GM12878 (cell line): ENCODE data around the gene TTLL7. TPM values are rescaled to one million over a fixed set of nuclear protein-coding genes. Genes with fewer than 3 reads are reported as not detected.

ENCODE experiments used
- ATAC-seq: fragments of 200-7000 bp; cut with Tn5 transposase; 3 replicates; pipeline ENCODE4 v1.9.1; 2020; ENCODE audit warnings: mild to moderate bottlenecking, moderate library complexity
- BruUV-seq: library from RNA; stranded (reverse); fragments of 400-500 nt; replicated peaks from 2 replicates; lab custom pipeline; 2021; lab: Mats Ljungman, UMichigan
- CTCF ChIA-PET: fragments of 300-600 bp; sonication (Branson Sonifier 250); formaldehyde crosslinking; extraction: SDS; loops from one replicate; lab custom pipeline; 2021; ENCODE audit warnings: inconsistent platforms; lab: Yijun Ruan, JAX
- POLR2A ChIA-PET: fragments of 350-600 bp; formaldehyde crosslinking; extraction: SDS; loops from one replicate; lab custom pipeline; 2021; ENCODE audit warnings: inconsistent platforms; lab: Charles Lee
- RAD21 ChIA-PET: fragments of 300-600 bp; sonication (Branson Sonifier 250); formaldehyde crosslinking; loops from one replicate; lab custom pipeline; 2023; ENCODE audit warnings: antibody characterized with exemption; ENCODE audit not compliant: unreplicated experiment; lab: Charles Lee
- SMC1A ChIA-PET: fragments of 300-600 bp; sonication (Branson Sonifier 250); formaldehyde crosslinking; loops from one replicate; lab custom pipeline; 2023; ENCODE audit not compliant: unreplicated experiment, uncharacterized antibody; lab: Charles Lee
- DNase-seq: peaks from one replicate; pipeline ENCODE4 v3.0.0-alpha.2; 2011; ENCODE audit warnings: low read depth, low spot score
- FAIRE-seq: peaks from 3 replicates; lab custom pipeline; 2011; peaks lifted over from hg19 to GRCh38; lab: Jason Lieb, UNC
- H2AFZ ChIP-seq: 2 replicates; pipeline ENCODE4 v1.6.0; 2011; ENCODE audit warnings: low read depth, low read length, control low read depth; ENCODE audit not compliant: control insufficient read depth
- H3K27ac ChIP-seq: 2 replicates; pipeline ENCODE4 v1.5.1; 2011; ENCODE audit warnings: control low read depth; ENCODE audit not compliant: control insufficient read depth, insufficient read depth
- H3K27me3 ChIP-seq, 2 experiments: replicated peaks in 1 of 2; 2 replicates each; pipeline versions ENCODE4 v1.6.0 to v1.6.1; 2011; ENCODE audit warnings: low read length in 1 of 2; ENCODE audit not compliant: control insufficient read depth in 2 of 2, insufficient read depth in 2 of 2
- H3K36me3 ChIP-seq, 2 experiments: 2 replicates each; pipeline ENCODE4 v1.5.1; 2011; ENCODE audit warnings: low read length in 1 of 2; ENCODE audit not compliant: control insufficient read depth in 2 of 2, insufficient read depth in 2 of 2
- H3K4me1 ChIP-seq: 2 replicates; pipeline ENCODE4 v1.6.1; 2011; ENCODE audit warnings: mild to moderate bottlenecking, low read length, moderate library complexity, mixed read lengths; ENCODE audit not compliant: control insufficient read depth, insufficient read depth
- H3K4me2 ChIP-seq: 2 replicates; pipeline ENCODE4 v1.6.0; 2011; ENCODE audit warnings: control low read depth; ENCODE audit not compliant: control insufficient read depth, insufficient read depth
- H3K4me3 ChIP-seq: fragments of 200-600 bp; sonication (generic); 2 replicates; pipeline ENCODE4 v1.5.1; 2016
- H3K79me2 ChIP-seq: 2 replicates; pipeline ENCODE4 v1.6.0; 2011; ENCODE audit warnings: low read length; ENCODE audit not compliant: control insufficient read depth, insufficient read depth
- H3K9ac ChIP-seq: 2 replicates; pipeline ENCODE4 v1.8.0; 2011; ENCODE audit warnings: low read length, control low read depth, mixed read lengths; ENCODE audit not compliant: control insufficient read depth, insufficient read depth
- H3K9me3 ChIP-seq: replicated peaks from 3 replicates; pipeline ENCODE4 v1.5.1; 2011; ENCODE audit warnings: mild to moderate bottlenecking, low read length; ENCODE audit not compliant: control insufficient read depth, insufficient read depth
- H4K20me1 ChIP-seq: 2 replicates; pipeline ENCODE4 v1.6.0; 2011; ENCODE audit not compliant: control insufficient read depth, insufficient read depth
- BHLHE40 ChIP-seq, 2 experiments: fragments of 450-650 bp in 1 of 2; IDR thresholded peaks; 2 replicates each; pipeline ENCODE4 v1.6.1; 2011 to 2017; ENCODE audit warnings: low read depth in 2 of 2, borderline replicate concordance in 1 of 2, improper control_type of control experiment in 1 of 2, low read length in 1 of 2, mild to moderate bottlenecking in 1 of 2
- EP300 ChIP-seq, 2 experiments: fragments of 150-350 bp in 1 of 2; IDR thresholded peaks; 2 replicates each; pipeline ENCODE4 v1.6.1; 2011 to 2012; ENCODE audit warnings: low read depth in 2 of 2, low read length in 2 of 2, borderline replicate concordance in 1 of 2, improper control_type of control experiment in 1 of 2, inconsistent platforms in 1 of 2; ENCODE audit not compliant: control insufficient read depth in 1 of 2
- ETV6 ChIP-seq, 2 experiments: fragments of 450-650 bp in 1 of 2; IDR thresholded peaks in 1 of 2; conservative IDR thresholded peaks in 1 of 2; 2 replicates each; pipeline ENCODE4 v1.6.1; 2014; ENCODE audit warnings: antibody characterized with exemption in 1 of 2, borderline replicate concordance in 1 of 2, low read depth in 1 of 2, mild to moderate bottlenecking in 1 of 2, moderate library complexity in 1 of 2
- MYC ChIP-seq: IDR thresholded peaks from 2 replicates; pipeline ENCODE4 v1.6.1; 2011; ENCODE audit warnings: mild to moderate bottlenecking, low read length, moderate library complexity, inconsistent platforms; ENCODE audit not compliant: insufficient read depth, insufficient replicate concordance, insufficient read length, severe bottlenecking
- SIX5 ChIP-seq: IDR thresholded peaks from 2 replicates; pipeline ENCODE4 v1.6.1; 2011; ENCODE audit warnings: mild to moderate bottlenecking, low read depth, low read length, moderate library complexity; ENCODE audit not compliant: severe bottlenecking
- SMAD5 ChIP-seq: IDR thresholded peaks from 2 replicates; pipeline ENCODE4 v1.6.1; 2016; ENCODE audit warnings: antibody characterized with exemption, low read depth
- STAT1 ChIP-seq: fragments of 450-650 bp; conservative IDR thresholded peaks from 2 replicates; pipeline ENCODE4 v1.6.1; 2014; ENCODE audit warnings: antibody characterized with exemption, mild to moderate bottlenecking
- TCF7 ChIP-seq: IDR thresholded peaks from 2 replicates; pipeline ENCODE4 v1.6.1; 2014; ENCODE audit warnings: antibody characterized with exemption, borderline replicate concordance
- WGBS: methylation state at CpG from one replicate; pipeline ENCODE4 v1.1.6; 2016; ENCODE audit warnings: low lambda C conversion rate; ENCODE audit not compliant: insufficient replicate concordance, insufficient coverage; ENCODE audit errors: missing lambda C conversion rate; 5-methylcytosine and 5-hydroxymethylcytosine counted together
- in situ Hi-C: fragments of 300-500 bp; cut with MboI; formaldehyde crosslinking; loops from 9 replicates; pipeline ENCODE4 v1.14.3; 2018; ENCODE audit warnings: mixed read lengths
- intact Hi-C: fragments of 100-400 bp; cut with micrococcal nuclease; formaldehyde crosslinking; loops from one replicate; pipeline ENCODE4 v1.14.2; 2022; ENCODE audit not compliant: unreplicated experiment
- polyA plus RNA-seq, 11 experiments: library from polyadenylated mRNA; depleted of rRNA in 4 of 11; unstranded in 6 of 11; stranded (reverse) in 5 of 11; fragments of >200 nt; fragmentation: Nextera tagmentation in 4 of 11; fragmentation: Illumina TruSeq in 1 of 11; extraction: Ambion mirVana in 4 of 11; extraction: Trizol in 1 of 11; gene quantifications; 1 replicate in 1 of 11; 2 replicates in 10 of 11; pipeline versions ENCODE4 v1.2.1 to v1.2.3, GENCODE V29; 2011 to 2016; ENCODE audit warnings: inconsistent platforms in 2 of 11, missing spikeins in 2 of 11, low read depth in 1 of 11
- total RNA-seq, 4 experiments: library from RNA; depleted of rRNA in 3 of 4; stranded (reverse); fragments of >200 nt in 3 of 4; fragmentation: Illumina TruSeq in 1 of 4; extraction: Trizol in 1 of 4; gene quantifications; 2 replicates each; pipeline versions ENCODE4 v1.2.1 to v1.2.3, GENCODE V29; 2013 to 2021
- TF ChIP-seq, protein P1 (sequence below): IDR thresholded peaks from 2 replicates; pipeline ENCODE4 v1.6.1; 2011; ENCODE audit warnings: low read depth, low read length, improper control_type of control experiment, borderline replicate concordance
- TF ChIP-seq, protein P2 (sequence below): fragments of 450-650 bp; IDR thresholded peaks from 2 replicates; pipeline ENCODE4 v1.6.1; 2017; ENCODE audit warnings: borderline replicate concordance
- TF ChIP-seq, protein P3 (sequence below): fragments of 450-650 bp; IDR thresholded peaks from 2 replicates; pipeline ENCODE4 v1.6.1; 2017; ENCODE audit warnings: mild to moderate bottlenecking, moderate library complexity
- TF ChIP-seq, protein P4 (sequence below): IDR thresholded peaks from 2 replicates; pipeline ENCODE4 v1.6.1; 2011; ENCODE audit warnings: borderline replicate concordance, low read depth, mild to moderate bottlenecking, moderate library complexity, mixed read lengths, low read length; ENCODE audit not compliant: insufficient read depth; ENCODE audit errors: extremely low read length

The TTLL7 gene
- total and polyA plus RNA-seq, 10 of the 15 experiments (the other 5 are each of a cell fraction or from before 2014, with no cell fraction given): 0.03 to 1.4 (median 0.61) TPM

DNA sequence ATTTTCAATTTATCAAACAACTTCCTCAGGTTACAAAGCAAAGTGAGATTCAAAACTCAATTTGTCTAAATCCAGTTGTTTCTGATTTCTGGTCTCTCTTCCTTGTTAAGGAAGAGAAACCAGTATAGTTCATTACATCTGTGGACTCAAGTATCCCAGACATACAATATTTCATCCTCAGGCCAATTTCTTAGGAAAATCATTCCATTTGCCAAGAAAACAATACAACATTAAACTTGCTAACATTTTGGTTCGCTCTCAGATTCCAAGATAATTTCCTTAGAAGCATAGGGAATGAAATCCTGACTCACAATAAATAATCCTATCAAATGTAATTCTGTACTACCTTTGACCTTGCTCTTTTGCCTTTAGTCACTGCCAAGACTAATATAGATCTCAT, 11.2 kb upstream of the TTLL7 start:
- DNase-seq (no peak), ATAC-seq (no peak), FAIRE-seq (no peak)
- H3K4me1 ChIP-seq: no peaks in the 10 kb centered on the region
- no peak overlapping the region for H2AFZ ChIP-seq
- ChIA-PET RAD21 (no interaction called here), POLR2A (no interaction called here), SMC1A (interaction anchor here (1.0 kb wide), 1 partner anchor 82 kb away, joined by 3 read pairs; no protein-coding TSS in a partner anchor), CTCF (no interaction called here)
- H3K9ac ChIP-seq: no peak overlapping the region
- H3K4me2 ChIP-seq: no peak overlapping the region
- WGBS: 0% methylated on average over 1 of the region's 1 CpG
- intact Hi-C loops: no loop called here
- H3K36me3 ChIP-seq: no peaks in the 10 kb centered on the region
- no peaks in the 10 kb centered on the region for H3K79me2 ChIP-seq
- no peaks in the 10 kb centered on the region for H3K9me3 ChIP-seq
- in situ Hi-C loops: no loop called here
- no peak overlapping the region for H3K27ac ChIP-seq
- no peaks in the 10 kb centered on the region for H4K20me1 ChIP-seq
- BruUV-seq: no TSS peak
- no peak overlapping the region for H3K4me3 ChIP-seq
- H3K27me3 ChIP-seq: no peaks in the 10 kb centered on the region
- TF ChIP-seq SMAD5 (no peak), MYC (no peak), STAT1 (no peak), SIX5 (no peak), ETV6 (conservative IDR thresholded peaks at IDR 0.05 in 1 of 2, IDR thresholded peaks at IDR 0.05 in 1 of 2; ENCODE audit: borderline replicate concordance in 1 of 2, low read depth in 1 of 2) (no peak), EP300 (IDR thresholded peaks at IDR 0.05; ENCODE audit: borderline replicate concordance in 1 of 2, control insufficient read depth in 1 of 2, low read depth in 2 of 2, low read length in 2 of 2) (no peak), TCF7 (no peak), BHLHE40 (IDR thresholded peaks at IDR 0.05; ENCODE audit: borderline replicate concordance in 1 of 2, low read depth in 2 of 2, low read length in 1 of 2) (no peak)
- TF ChIP-seq, protein P1, sequence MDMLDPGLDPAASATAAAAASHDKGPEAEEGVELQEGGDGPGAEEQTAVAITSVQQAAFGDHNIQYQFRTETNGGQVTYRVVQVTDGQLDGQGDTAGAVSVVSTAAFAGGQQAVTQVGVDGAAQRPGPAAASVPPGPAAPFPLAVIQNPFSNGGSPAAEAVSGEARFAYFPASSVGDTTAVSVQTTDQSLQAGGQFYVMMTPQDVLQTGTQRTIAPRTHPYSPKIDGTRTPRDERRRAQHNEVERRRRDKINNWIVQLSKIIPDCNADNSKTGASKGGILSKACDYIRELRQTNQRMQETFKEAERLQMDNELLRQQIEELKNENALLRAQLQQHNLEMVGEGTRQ: no peak
- TF ChIP-seq, protein P2, sequence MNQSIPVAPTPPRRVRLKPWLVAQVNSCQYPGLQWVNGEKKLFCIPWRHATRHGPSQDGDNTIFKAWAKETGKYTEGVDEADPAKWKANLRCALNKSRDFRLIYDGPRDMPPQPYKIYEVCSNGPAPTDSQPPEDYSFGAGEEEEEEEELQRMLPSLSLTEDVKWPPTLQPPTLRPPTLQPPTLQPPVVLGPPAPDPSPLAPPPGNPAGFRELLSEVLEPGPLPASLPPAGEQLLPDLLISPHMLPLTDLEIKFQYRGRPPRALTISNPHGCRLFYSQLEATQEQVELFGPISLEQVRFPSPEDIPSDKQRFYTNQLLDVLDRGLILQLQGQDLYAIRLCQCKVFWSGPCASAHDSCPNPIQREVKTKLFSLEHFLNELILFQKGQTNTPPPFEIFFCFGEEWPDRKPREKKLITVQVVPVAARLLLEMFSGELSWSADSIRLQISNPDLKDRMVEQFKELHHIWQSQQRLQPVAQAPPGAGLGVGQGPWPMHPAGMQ: no peak
- TF ChIP-seq, protein P3, sequence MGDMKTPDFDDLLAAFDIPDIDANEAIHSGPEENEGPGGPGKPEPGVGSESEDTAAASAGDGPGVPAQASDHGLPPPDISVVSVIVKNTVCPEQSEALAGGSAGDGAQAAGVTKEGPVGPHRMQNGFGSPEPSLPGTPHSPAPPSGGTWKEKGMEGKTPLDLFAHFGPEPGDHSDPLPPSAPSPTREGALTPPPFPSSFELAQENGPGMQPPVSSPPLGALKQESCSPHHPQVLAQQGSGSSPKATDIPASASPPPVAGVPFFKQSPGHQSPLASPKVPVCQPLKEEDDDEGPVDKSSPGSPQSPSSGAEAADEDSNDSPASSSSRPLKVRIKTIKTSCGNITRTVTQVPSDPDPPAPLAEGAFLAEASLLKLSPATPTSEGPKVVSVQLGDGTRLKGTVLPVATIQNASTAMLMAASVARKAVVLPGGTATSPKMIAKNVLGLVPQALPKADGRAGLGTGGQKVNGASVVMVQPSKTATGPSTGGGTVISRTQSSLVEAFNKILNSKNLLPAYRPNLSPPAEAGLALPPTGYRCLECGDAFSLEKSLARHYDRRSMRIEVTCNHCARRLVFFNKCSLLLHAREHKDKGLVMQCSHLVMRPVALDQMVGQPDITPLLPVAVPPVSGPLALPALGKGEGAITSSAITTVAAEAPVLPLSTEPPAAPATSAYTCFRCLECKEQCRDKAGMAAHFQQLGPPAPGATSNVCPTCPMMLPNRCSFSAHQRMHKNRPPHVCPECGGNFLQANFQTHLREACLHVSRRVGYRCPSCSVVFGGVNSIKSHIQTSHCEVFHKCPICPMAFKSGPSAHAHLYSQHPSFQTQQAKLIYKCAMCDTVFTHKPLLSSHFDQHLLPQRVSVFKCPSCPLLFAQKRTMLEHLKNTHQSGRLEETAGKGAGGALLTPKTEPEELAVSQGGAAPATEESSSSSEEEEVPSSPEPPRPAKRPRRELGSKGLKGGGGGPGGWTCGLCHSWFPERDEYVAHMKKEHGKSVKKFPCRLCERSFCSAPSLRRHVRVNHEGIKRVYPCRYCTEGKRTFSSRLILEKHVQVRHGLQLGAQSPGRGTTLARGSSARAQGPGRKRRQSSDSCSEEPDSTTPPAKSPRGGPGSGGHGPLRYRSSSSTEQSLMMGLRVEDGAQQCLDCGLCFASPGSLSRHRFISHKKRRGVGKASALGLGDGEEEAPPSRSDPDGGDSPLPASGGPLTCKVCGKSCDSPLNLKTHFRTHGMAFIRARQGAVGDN: no peak
- TF ChIP-seq, protein P4, sequence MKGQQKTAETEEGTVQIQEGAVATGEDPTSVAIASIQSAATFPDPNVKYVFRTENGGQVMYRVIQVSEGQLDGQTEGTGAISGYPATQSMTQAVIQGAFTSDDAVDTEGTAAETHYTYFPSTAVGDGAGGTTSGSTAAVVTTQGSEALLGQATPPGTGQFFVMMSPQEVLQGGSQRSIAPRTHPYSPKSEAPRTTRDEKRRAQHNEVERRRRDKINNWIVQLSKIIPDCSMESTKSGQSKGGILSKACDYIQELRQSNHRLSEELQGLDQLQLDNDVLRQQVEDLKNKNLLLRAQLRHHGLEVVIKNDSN: no peak
